ENCODE results near the gene GGACT.
"Not testable (repeated sequence)": the region's sequence is repeated elsewhere in the genome, so short reads cannot be mapped to it uniquely, and the experiment has no call there.

Gene GGACT

DNA sequence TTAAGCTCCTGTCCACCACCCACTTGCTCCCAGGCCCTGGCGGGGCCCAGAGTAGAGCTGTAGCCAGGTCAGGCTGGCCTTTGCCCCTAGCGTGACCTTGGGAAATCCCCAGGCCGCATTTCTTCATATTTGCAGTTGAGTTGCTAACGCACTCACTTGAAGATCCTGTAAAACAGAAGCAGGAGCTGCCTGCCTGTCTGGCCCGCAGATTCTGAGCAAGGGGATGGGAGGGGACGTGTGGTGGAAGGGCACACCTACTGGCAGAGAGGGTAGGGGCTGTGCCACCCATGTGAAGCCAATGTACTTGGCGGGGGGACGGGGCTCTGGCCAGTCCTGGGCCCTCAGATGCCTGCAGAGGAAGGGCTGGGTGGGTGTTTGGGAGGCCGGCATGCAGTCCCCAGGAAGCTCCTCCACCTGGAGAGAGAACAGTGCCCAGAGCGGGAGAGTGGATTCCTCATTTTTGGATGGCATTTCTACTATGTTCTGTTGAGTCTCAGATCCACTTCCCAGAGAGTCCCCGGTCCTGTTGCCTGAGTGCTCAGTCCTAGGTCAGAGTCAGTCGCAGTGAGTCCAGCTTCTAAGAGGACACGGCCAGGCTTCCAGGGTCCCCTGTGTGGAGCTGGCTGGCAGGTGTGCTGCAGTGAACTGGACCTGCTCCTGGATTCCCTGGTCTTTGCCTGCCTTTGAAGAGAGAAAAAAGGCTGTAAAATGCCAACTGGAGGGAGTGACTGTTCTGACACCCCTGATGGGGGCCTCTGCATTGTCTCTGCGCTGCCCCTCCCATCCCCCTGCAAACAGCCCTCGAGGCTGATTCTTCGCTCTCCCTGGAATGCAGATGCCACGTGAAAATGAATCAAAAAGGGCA lies 62.9 kb downstream of the GGACT start:
- TF ChIP-seq, protein P1, sequence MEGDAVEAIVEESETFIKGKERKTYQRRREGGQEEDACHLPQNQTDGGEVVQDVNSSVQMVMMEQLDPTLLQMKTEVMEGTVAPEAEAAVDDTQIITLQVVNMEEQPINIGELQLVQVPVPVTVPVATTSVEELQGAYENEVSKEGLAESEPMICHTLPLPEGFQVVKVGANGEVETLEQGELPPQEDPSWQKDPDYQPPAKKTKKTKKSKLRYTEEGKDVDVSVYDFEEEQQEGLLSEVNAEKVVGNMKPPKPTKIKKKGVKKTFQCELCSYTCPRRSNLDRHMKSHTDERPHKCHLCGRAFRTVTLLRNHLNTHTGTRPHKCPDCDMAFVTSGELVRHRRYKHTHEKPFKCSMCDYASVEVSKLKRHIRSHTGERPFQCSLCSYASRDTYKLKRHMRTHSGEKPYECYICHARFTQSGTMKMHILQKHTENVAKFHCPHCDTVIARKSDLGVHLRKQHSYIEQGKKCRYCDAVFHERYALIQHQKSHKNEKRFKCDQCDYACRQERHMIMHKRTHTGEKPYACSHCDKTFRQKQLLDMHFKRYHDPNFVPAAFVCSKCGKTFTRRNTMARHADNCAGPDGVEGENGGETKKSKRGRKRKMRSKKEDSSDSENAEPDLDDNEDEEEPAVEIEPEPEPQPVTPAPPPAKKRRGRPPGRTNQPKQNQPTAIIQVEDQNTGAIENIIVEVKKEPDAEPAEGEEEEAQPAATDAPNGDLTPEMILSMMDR (IDR thresholded peaks at IDR 0.05): no peak
- no peak for TF ChIP-seq ZFX (IDR thresholded peaks at IDR 0.05; ENCODE audit: borderline replicate concordance)
- H3K27ac ChIP-seq: no peak overlapping the region

DNA sequence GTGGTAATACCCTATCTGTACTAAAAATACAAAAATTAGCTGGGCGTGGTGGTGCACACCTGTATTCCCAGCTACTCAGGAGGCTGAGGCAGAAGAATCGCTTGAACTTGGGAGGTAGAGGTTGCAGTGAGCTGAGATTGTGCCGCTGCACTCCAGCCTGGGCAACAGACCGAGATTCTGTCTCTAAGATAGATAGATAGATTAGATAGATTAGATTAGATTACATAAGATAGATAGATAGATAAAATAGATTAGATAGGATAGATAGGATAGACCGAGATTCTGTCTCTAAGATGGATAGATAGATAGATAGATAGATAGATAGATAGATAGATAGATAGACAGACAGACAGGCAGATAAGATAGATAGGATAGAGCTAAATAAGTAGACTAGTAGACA lies 63.9 kb downstream of the GGACT start:
- not testable (repeated sequence) for H3K27ac ChIP-seq

- H3K27ac ChIP-seq: no peak overlapping the region
- TF ChIP-seq, protein P1 (IDR thresholded peaks at IDR 0.05): no peak
These were observed 64.6 kb downstream of the GGACT start for GRCh38 chr13:100523981-100524386.

- H3K27ac ChIP-seq: no peak overlapping the region
- no peak for TF ChIP-seq ZFX (IDR thresholded peaks at IDR 0.05; ENCODE audit: borderline replicate concordance)
- TF ChIP-seq, protein P1 (IDR thresholded peaks at IDR 0.05): no peak
These were observed 65.2 kb downstream of the GGACT start for GRCh38 chr13:100523411-100523810.

DNA sequence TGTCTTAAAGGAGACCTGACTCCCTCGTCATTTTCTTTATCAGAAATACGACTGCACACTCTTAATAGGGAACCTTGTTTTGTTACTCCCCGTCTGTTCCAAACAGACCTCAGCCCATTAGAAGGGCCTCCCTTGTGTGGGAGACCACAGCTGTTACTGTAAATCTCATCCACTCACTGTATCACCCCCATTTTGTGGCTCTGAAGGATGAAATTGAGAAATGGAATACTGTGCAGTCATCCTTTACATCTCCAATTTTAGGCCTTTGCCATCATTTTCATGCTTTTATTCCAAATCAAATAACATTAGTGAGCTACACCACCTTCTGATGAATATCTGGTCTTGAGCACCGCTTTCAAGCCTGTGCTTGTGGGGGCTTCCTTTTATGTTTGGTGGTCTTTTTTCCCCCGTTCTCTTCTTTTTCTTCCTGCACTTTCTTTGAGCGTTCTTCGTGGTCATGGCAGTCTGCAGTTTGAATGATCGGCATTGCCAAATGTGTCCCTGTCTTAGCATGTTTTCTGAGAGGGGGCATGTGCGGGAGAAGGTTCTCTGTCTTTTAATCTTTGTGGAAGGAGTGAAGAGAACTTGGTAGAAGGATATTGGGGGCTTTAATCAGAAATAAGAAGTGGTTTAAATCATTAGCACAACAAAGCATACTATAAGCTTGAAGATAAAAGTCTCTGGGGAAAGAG lies 65.8 kb downstream of the GGACT start:
- no peak overlapping the region for H3K27ac ChIP-seq
- TF ChIP-seq, protein P1 (IDR thresholded peaks at IDR 0.05): no peak
- TF ChIP-seq ZFX (IDR thresholded peaks at IDR 0.05; ENCODE audit: borderline replicate concordance): no peak

- TF ChIP-seq ZFX (IDR thresholded peaks at IDR 0.05; ENCODE audit: borderline replicate concordance): no peak
- TF ChIP-seq, protein P1 (IDR thresholded peaks at IDR 0.05): no peak
- H3K27ac ChIP-seq: no peak overlapping the region
These were observed 66.6 kb downstream of the GGACT start for GRCh38 chr13:100521851-100522617.

DNA sequence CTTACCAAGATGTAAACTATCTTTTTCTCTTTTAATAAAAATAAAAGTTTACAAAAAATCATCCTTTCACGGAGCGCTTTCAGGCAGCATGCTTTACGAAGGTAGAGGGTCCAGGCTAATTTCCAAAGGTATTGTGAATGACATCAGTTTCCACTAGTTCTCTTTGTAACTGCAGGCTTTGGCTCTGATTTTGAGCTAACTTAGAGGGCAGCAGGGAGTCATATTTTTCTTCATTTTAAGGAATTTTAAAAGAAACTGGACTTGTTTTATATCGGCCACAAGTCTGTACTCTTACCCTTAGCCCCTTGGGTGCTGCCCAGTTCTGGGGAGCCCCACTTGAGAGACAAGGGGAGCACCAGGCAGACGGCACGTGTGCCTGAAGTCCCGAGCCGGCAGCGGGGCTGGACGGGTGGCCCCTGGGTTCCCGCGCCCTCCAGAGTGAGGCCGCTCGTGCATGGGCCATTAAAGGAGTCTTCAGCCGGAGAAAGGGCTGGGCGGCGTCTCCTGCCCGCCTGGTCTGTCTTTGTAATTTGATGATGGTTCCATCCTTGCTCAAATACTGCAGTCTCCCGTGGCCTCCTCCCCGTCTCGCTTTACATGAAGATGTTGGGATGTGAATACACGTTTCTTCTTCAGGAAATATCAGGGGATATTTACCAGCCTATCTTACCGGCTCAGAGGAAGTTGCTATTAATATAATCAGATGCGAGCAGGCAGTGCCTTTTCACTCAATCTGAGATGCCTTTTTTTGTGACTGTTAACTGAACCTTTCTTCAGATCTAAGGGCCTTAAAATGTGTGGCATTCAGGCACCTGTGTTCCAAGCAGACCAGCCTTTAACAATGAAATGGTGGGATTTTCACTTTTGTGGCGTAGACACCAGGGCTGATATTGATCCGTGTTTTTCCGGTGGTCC lies 67.4 kb downstream of the GGACT start:
- TF ChIP-seq ZFX (IDR thresholded peaks at IDR 0.05; ENCODE audit: borderline replicate concordance): no peak
- TF ChIP-seq, protein P1 (IDR thresholded peaks at IDR 0.05): no peak
- H3K27ac ChIP-seq: no peak overlapping the region

Data from 22Rv1 (cell line).